Aorta (tissue), 5 donors: ENCODE measurements around the gene COL4A4. TPM values are rescaled to one million over a fixed set of nuclear protein-coding genes. Genes with fewer than 3 reads are reported as not detected.

Source experiments
- ATAC-seq: fragments of 200-7000 bp; cut with Tn5 transposase; one replicate; pipeline ENCODE4 v1.9.1; 2022; ENCODE audit warnings: moderate library complexity; ENCODE audit not compliant: low FRiP score
- DNase-seq, 2 donors: peaks; one replicate each; pipeline ENCODE4 v3.0.0-alpha.2; 2020
- H3K27ac ChIP-seq, 2 donors: one replicate each; pipeline ENCODE4 v1.5.1; 2013; ENCODE audit warnings: low read length in 2 of 2, mild to moderate bottlenecking in 2 of 2, moderate library complexity in 2 of 2, control low read depth in 1 of 2, inconsistent platforms in 1 of 2, low read depth in 1 of 2
- H3K27me3 ChIP-seq, 2 donors: one replicate each; pipeline ENCODE4 v1.6.1; 2013; ENCODE audit warnings: control low read depth in 1 of 2, low read length in 1 of 2, mild to moderate bottlenecking in 1 of 2, moderate library complexity in 1 of 2; ENCODE audit not compliant: insufficient read depth in 2 of 2, control insufficient read depth in 1 of 2
- H3K36me3 ChIP-seq, 2 donors: one replicate each; pipeline ENCODE4 v1.6.1; 2013; ENCODE audit warnings: control low read depth in 1 of 2, low read length in 1 of 2, mild to moderate bottlenecking in 1 of 2; ENCODE audit not compliant: insufficient read depth in 2 of 2, control insufficient read depth in 1 of 2
- H3K4me1 ChIP-seq, 2 donors: one replicate each; pipeline ENCODE4 v1.6.1; 2013; ENCODE audit warnings: low read length in 2 of 2, control low read depth in 1 of 2, mild to moderate bottlenecking in 1 of 2, moderate library complexity in 1 of 2; ENCODE audit not compliant: insufficient read depth in 2 of 2, control insufficient read depth in 1 of 2
- H3K4me3 ChIP-seq, 2 donors: one replicate each; pipeline ENCODE4 v1.5.1; 2013; ENCODE audit warnings: low read length in 2 of 2, control low read depth in 1 of 2, mild to moderate bottlenecking in 1 of 2
- H3K9me3 ChIP-seq: one replicate; pipeline ENCODE4 v1.6.1; 2013; ENCODE audit warnings: mild to moderate bottlenecking, low read length; ENCODE audit not compliant: control insufficient read depth
- WGBS, 2 donors: extraction: QIAGEN DNeasy Blood & Tissue Kit; methylation state at CpG; one replicate each; pipeline ENCODE4 v1.1.7; 2013; 5-methylcytosine and 5-hydroxymethylcytosine counted together
- intact Hi-C, 2 donors: fragments of 100-400 bp; cut with DNase I; formaldehyde crosslinking; loops; one replicate each; pipeline versions ENCODE4 v1.14.2 to v1.15.0; 2022
- polyA plus RNA-seq, 2 donors: library from polyadenylated mRNA; stranded (reverse); fragments of 200-250 nt; gene quantifications; one replicate each; pipeline ENCODE4 v1.2.3, GENCODE V29; 2013
- total RNA-seq, 2 donors: library from RNA; stranded (reverse); fragmentation: NEBNext Ultra II Directional; extraction: Animal tissue kit (Norgen Biotek cat#: 25700); gene quantifications; one replicate each; pipeline ENCODE4 v1.2.1, GENCODE V29; 2021
- donor health status: healthy with polysubstance abuse.
- donor health status: Bipolar disorder and iron deficiency.
- donor health status: DM: no; HTN: no; CAD: no.
- donor health status: DM: no; HTN: no; CAD: no.
- donor health status: DM: yes; HTN: yes; CAD: no.

Gene COL4A4
- total and polyA plus RNA-seq, 4 donors: 2.3 to 15.8 (median 14.5) TPM

GRCh38 chr2:227191367-227191766, 27.4 kb upstream of the COL4A4 start:
- 54 to 56% methylated on average over 3 of the region's 3 CpGs for WGBS, 2 donors
- Histone ChIP-seq H3K4me1 (peaks cover 0 to 13% of the 10 kb centered on the region in 2 donors), H3K4me3 (no peak overlapping the region), H3K27me3 (no peaks in the 10 kb centered on the region), H3K9me3 (no peaks in the 10 kb centered on the region), H3K36me3 (no peaks in the 10 kb centered on the region), H3K27ac (no peak overlapping the region)
- ATAC-seq (no peak), DNase-seq (no peak)
- intact Hi-C loops: no loop called here

GRCh38 chr2:227188292-227188691, 24.3 kb upstream of the COL4A4 start:
- Histone ChIP-seq H3K4me1 (peaks cover 0 to 13% of the 10 kb centered on the region in 2 donors), H3K27ac (peak overlapping the region in 1 of 2 donors; percentile 90), H3K27me3 (no peaks in the 10 kb centered on the region), H3K9me3 (no peaks in the 10 kb centered on the region), H3K4me3 (no peak overlapping the region), H3K36me3 (peaks cover 0 to 3% of the 10 kb centered on the region in 2 donors)
- no peak for DNase-seq
- peak; percentile 45 for ATAC-seq
- 7 to 16% methylated on average over 6 of the region's 6 CpGs for WGBS, 2 donors
- intact Hi-C loops: no loop called here

GRCh38 chr2:227186751-227187150, 22.7 kb upstream of the COL4A4 start:
- DNase-seq (no peak), ATAC-seq (no peak)
- peaks cover 0 to 3% of the 10 kb centered on the region in 2 donors for H3K36me3 ChIP-seq
- no peak overlapping the region for H3K4me3 ChIP-seq
- H3K4me1 ChIP-seq: peaks cover 0 to 13% of the 10 kb centered on the region in 2 donors
- no peaks in the 10 kb centered on the region for H3K9me3 ChIP-seq
- intact Hi-C loops: no loop called here
- H3K27me3 ChIP-seq: no peaks in the 10 kb centered on the region
- 4% methylated on average over 1 of the region's 1 CpG for WGBS, 2 donors
- no peak overlapping the region for H3K27ac ChIP-seq

- 90 to 93% methylated on average over 6 of the region's 6 CpGs for WGBS, 2 donors
- H3K4me1 ChIP-seq: peaks cover 0 to 13% of the 10 kb centered on the region in 2 donors
- H3K36me3 ChIP-seq: peaks cover 0 to 3% of the 10 kb centered on the region in 2 donors
- peak overlapping the region in 1 of 2 donors; percentile 1 for H3K27ac ChIP-seq
- intact Hi-C loops: no loop called here
- ATAC-seq (no peak), DNase-seq (no peak)
- no peaks in the 10 kb centered on the region for H3K27me3 ChIP-seq
- no peaks in the 10 kb centered on the region for H3K9me3 ChIP-seq
- no peak overlapping the region for H3K4me3 ChIP-seq
Measured at GRCh38 chr2:227185615-227186232, 21.7 kb upstream of the COL4A4 start.

GRCh38 chr2:227183657-227184367, 19.8 kb upstream of the COL4A4 start:
- ATAC-seq: no peak
- intact Hi-C loops: no loop called here
- peaks cover 0 to 3% of the 10 kb centered on the region in 2 donors for H3K36me3 ChIP-seq
- no peak overlapping the region for H3K27ac ChIP-seq
- H3K4me1 ChIP-seq: peaks cover 2 to 7% of the 10 kb centered on the region in 2 donors
- no peaks in the 10 kb centered on the region for H3K27me3 ChIP-seq
- 54 to 55% methylated on average over 2 of the region's 2 CpGs for WGBS, 2 donors
- no peak for DNase-seq
- no peak overlapping the region for H3K4me3 ChIP-seq
- no peaks in the 10 kb centered on the region for H3K9me3 ChIP-seq

GRCh38 chr2:227182765-227183164, 18.8 kb upstream of the COL4A4 start:
- Histone ChIP-seq H3K4me3 (no peak overlapping the region), H3K9me3 (no peaks in the 10 kb centered on the region), H3K4me1 (peaks cover 2 to 7% of the 10 kb centered on the region in 2 donors), H3K27ac (no peak overlapping the region), H3K36me3 (peaks cover 0 to 3% of the 10 kb centered on the region in 2 donors), H3K27me3 (no peaks in the 10 kb centered on the region)
- no peak for DNase-seq
- intact Hi-C loops: no loop called here
- ATAC-seq: no peak

- Histone ChIP-seq H3K9me3 (no peaks in the 10 kb centered on the region), H3K36me3 (peaks cover 0 to 3% of the 10 kb centered on the region in 2 donors), H3K4me3 (peak overlapping the region in 1 of 2 donors; percentile 16), H3K27me3 (no peaks in the 10 kb centered on the region), H3K27ac (no peak overlapping the region), H3K4me1 (peaks cover 0 to 2% of the 10 kb centered on the region in 2 donors)
- WGBS, 2 donors: 25 to 30% methylated on average over 3 of the region's 3 CpGs
- intact Hi-C loops: no loop called here
- ATAC-seq: no peak
- DNase-seq: no peak
Measured at GRCh38 chr2:227180770-227181169, 16.8 kb upstream of the COL4A4 start.

- peak overlapping the region in 1 of 2 donors; percentile 97 for H3K27ac ChIP-seq
- intact Hi-C loops: no loop called here
- H3K27me3 ChIP-seq: no peaks in the 10 kb centered on the region
- H3K36me3 ChIP-seq: peaks cover 0 to 3% of the 10 kb centered on the region in 2 donors
- ATAC-seq (no peak), DNase-seq (no peak)
- no peaks in the 10 kb centered on the region for H3K9me3 ChIP-seq
- no peak overlapping the region for H3K4me3 ChIP-seq
- peaks cover 0 to 2% of the 10 kb centered on the region in 2 donors for H3K4me1 ChIP-seq
- 48 to 54% methylated on average over 11 of the region's 11 CpGs for WGBS, 2 donors
Measured at GRCh38 chr2:227179988-227180685, 16.1 kb upstream of the COL4A4 start.
